Gastroesophageal sphincter (tissue), 3 donors: ENCODE results near the gene CCDC186.

Experiments used
- CTCF ChIP-seq, 4 experiments: fragments of 200-600 bp in 2 of 4; fragments of 450-650 bp in 2 of 4; sonication (generic) in 1 of 4; IDR thresholded peaks; one replicate each; pipeline ENCODE4 v1.5.1; 2017 to 2019; ENCODE audit warnings: antibody characterized with exemption in 4 of 4, mild to moderate bottlenecking in 2 of 4, moderate library complexity in 2 of 4
- EP300 ChIP-seq: sonication (generic); formaldehyde crosslinking; IDR thresholded peaks from one replicate; pipeline ENCODE4 v1.6.1; 2017; ENCODE audit warnings: antibody characterized with exemption, mild to moderate bottlenecking
- POLR2A ChIP-seq, 2 donors: fragments of 450-650 bp; IDR thresholded peaks; one replicate each; pipeline ENCODE4 v1.6.1; 2017; ENCODE audit warnings: antibody characterized with exemption in 2 of 2, mild to moderate bottlenecking in 2 of 2, moderate library complexity in 1 of 2

- TF ChIP-seq CTCF (IDR thresholded peaks at IDR 0.05) (no peak), EP300 (no peak), POLR2A (IDR thresholded peaks at IDR 0.05) (no peak)
Measured at GRCh38 chr10:114084215-114084614, 89.8 kb downstream of the CCDC186 start.
